GM10248 (cell line): ENCODE results near the gene CARNS1.
A peak's percentile ranks its signal among the peaks of the same experiment; 100 is the strongest.
"Not testable (repeated sequence)": the region's sequence is repeated elsewhere in the genome, so short reads cannot be mapped to it uniquely, and the experiment has no call there.

ENCODE experiments used
- CTCF ChIA-PET: fragments of 300-600 bp; sonication (Branson Sonifier 250); formaldehyde crosslinking; extraction: SDS; loops from one replicate; lab custom pipeline; 2021; ENCODE audit warnings: antibody characterized with exemption; lab: Yijun Ruan, JAX
- POLR2A ChIA-PET: fragments of 350-650 bp; sonication (Branson Sonifier 250); formaldehyde crosslinking; extraction: SDS; loops from one replicate; lab custom pipeline; 2020; ENCODE audit warnings: antibody characterized with exemption; lab: Yijun Ruan, JAX
- DNase-seq: peaks from one replicate; pipeline ENCODE4 v3.0.0; 2012; ENCODE audit errors: extremely low spot score
- CTCF ChIP-seq: IDR thresholded peaks from 2 replicates; pipeline ENCODE4 v1.5.1; 2012; ENCODE audit warnings: mild to moderate bottlenecking, low read depth; ENCODE audit errors: extremely low read depth, missing control alignments, control extremely low read depth

The CARNS1 gene

GRCh38 chr11:67421430-67422031, 6.1 kb downstream of the CARNS1 start:
- TF ChIP-seq CTCF: no peak
- no peak for DNase-seq
- ChIA-PET POLR2A (interaction anchor here (0.6 kb wide), 1 partner anchor 15 kb away, joined by 3 read pairs; no protein-coding TSS in a partner anchor), CTCF (interaction anchor here (1.5 to 5.7 kb wide), 4 partner anchors 13 to 60 kb away, joined by 3 to 50 read pairs (median 20); partner anchors contain the start of genes PPP1CA and TBC1D10C)

GRCh38 chr11:67422891-67423290, 7.4 kb downstream of the CARNS1 start:
- no peak for TF ChIP-seq CTCF
- no peak for DNase-seq
- CTCF ChIA-PET: interaction anchor here (2.1 kb wide), 1 partner anchor 22 kb away, joined by 8 read pairs; the partner anchor contains the start of gene PPP1CA
- POLR2A ChIA-PET: no interaction called here

- DNase-seq: no peak
- ChIA-PET CTCF (interaction anchor here (2.1 kb wide), 1 partner anchor 22 kb away, joined by 8 read pairs; the partner anchor contains the start of gene PPP1CA), POLR2A (no interaction called here)
- TF ChIP-seq CTCF: no peak
Observed at GRCh38 chr11:67423466-67423865, 8.0 kb downstream of the CARNS1 start.

- CTCF ChIA-PET: interaction anchor here (1.0 to 2.1 kb wide), 2 partner anchors 23 to 256 kb away, joined by 3 to 8 read pairs; partner anchors contain the start of gene PPP1CA
- TF ChIP-seq CTCF: no peak
- no peak for DNase-seq
- POLR2A ChIA-PET: no interaction called here
Observed at GRCh38 chr11:67423891-67424613, 8.6 kb downstream of the CARNS1 start.

- CTCF ChIA-PET: interaction anchor here (0.7 to 1.7 kb wide), 2 partner anchors 12 to 26 kb away, joined by 4 to 5 read pairs; partner anchors contain the start of gene PPP1CA
- POLR2A ChIA-PET, DNase-seq: not testable (repeated sequence)
Observed at GRCh38 chr11:67427364-67427859, 11.9 kb downstream of the CARNS1 start.

- TF ChIP-seq CTCF: no peak
- peak; percentile 99 for DNase-seq
- ChIA-PET CTCF (interaction anchor here (0.7 to 1.7 kb wide), 6 partner anchors 9 to 27 kb away, joined by 3 to 6 read pairs (median 4); partner anchors contain the start of gene PTPRCAP), POLR2A (interaction anchor here (0.6 kb wide), 1 partner anchor 620 kb away, joined by 4 read pairs; no protein-coding TSS in a partner anchor)
Observed at GRCh38 chr11:67428052-67429001, 12.8 kb downstream of the CARNS1 start, which contains the start of gene RPS6KB2. Gene RPS6KB2 (plus strand): TSS chr11:67428494. CDS start chr11:67428546, 52 bp downstream.
